K562 (cell line): Measurements from ENCODE around the gene DGCR2. TPM values are rescaled to one million over a fixed set of nuclear protein-coding genes. Genes with fewer than 3 reads are reported as not detected.

Source experiments
- HDGF ChIP-seq: fragments of 450-650 bp; IDR thresholded peaks from 2 replicates; pipeline ENCODE4 v1.6.1; 2016
- MYBL2 ChIP-seq, 2 experiments: fragments of 450-650 bp in 1 of 2; sonication (generic) in 1 of 2; formaldehyde crosslinking in 1 of 2; IDR thresholded peaks; 2 replicates each; pipeline versions ENCODE4 v1.6.1 to v1.8.1; 2017 to 2022; ENCODE audit warnings: borderline replicate concordance in 1 of 2, inconsistent platforms in 1 of 2, low read depth in 1 of 2, mild to moderate bottlenecking in 1 of 2, missing genetic modification reagents in 1 of 2, moderate library complexity in 1 of 2
- RB1 ChIP-seq: fragments of 450-650 bp; IDR thresholded peaks from 2 replicates; pipeline ENCODE4 v1.6.1; 2017; ENCODE audit warnings: low read depth, mild to moderate bottlenecking
- STAG1 ChIP-seq: sonication (generic); formaldehyde crosslinking; IDR thresholded peaks from 2 replicates; pipeline ENCODE4 v1.5.0; 2020; ENCODE audit warnings: missing genetic modification reagents, borderline replicate concordance
- ZNF133 ChIP-seq: fragments of 250-450 bp; sonication (Bioruptor Pico); IDR thresholded peaks from 2 replicates; pipeline ENCODE4 v1.4.0; 2020; ENCODE audit warnings: mild to moderate bottlenecking
- ZNF24 ChIP-seq: fragments of 450-650 bp; IDR thresholded peaks from 2 replicates; pipeline ENCODE4 v1.6.1; 2016
- ZNF282 ChIP-seq: sonication (generic); formaldehyde crosslinking; IDR thresholded peaks from 2 replicates; pipeline ENCODE4 v1.8.1; 2023; ENCODE audit warnings: missing genetic modification reagents
- polyA plus RNA-seq, 8 experiments: library from polyadenylated mRNA; depleted of rRNA in 4 of 8; stranded (reverse) in 5 of 8; unstranded in 3 of 8; fragments of >200 nt; fragmentation: Nextera tagmentation in 2 of 8; fragmentation: Illumina TruSeq in 1 of 8; extraction: Ambion mirVana in 2 of 8; extraction: Trizol in 1 of 8; gene quantifications; 2 replicates each; pipeline versions ENCODE4 v1.2.1 to v1.2.3, GENCODE V29; 2011 to 2014; ENCODE audit warnings: inconsistent platforms in 1 of 8, missing spikeins in 1 of 8
- total RNA-seq, 7 experiments: library from RNA; depleted of rRNA in 6 of 7; stranded (reverse); fragments of >200 nt in 6 of 7; fragmentation: Illumina TruSeq in 2 of 7; extraction: Trizol in 2 of 7; gene quantifications; 2 replicates each; pipeline versions ENCODE4 v1.2.1 to v1.2.3, GENCODE V29; 2011 to 2021; ENCODE audit warnings: low replicate concordance in 1 of 7
- TF ChIP-seq, protein P1 (sequence below): fragments of 450-650 bp; formaldehyde crosslinking; IDR thresholded peaks from 2 replicates; pipeline ENCODE4 v1.4.0; 2020; ENCODE audit warnings: mild to moderate bottlenecking
- TF ChIP-seq, protein P2 (sequence below), 2 experiments: fragments of 450-650 bp in 1 of 2; sonication (generic) in 1 of 2; formaldehyde crosslinking in 1 of 2; IDR thresholded peaks; 2 replicates each; pipeline versions ENCODE4 v1.7.1 to v1.9.0; 2016 to 2022; ENCODE audit warnings: inconsistent platforms in 1 of 2, mild to moderate bottlenecking in 1 of 2, missing genetic modification reagents in 1 of 2
- TF ChIP-seq, protein P3 (sequence below): fragments of 450-650 bp; IDR thresholded peaks from 2 replicates; pipeline ENCODE4 v1.6.1; 2016; ENCODE audit warnings: mild to moderate bottlenecking
- TF ChIP-seq, protein P4 (sequence below): fragments of 450-650 bp; formaldehyde crosslinking; IDR thresholded peaks from 2 replicates; pipeline ENCODE4 v1.4.0; 2020; ENCODE audit warnings: mild to moderate bottlenecking, moderate library complexity

The DGCR2 gene
- total and polyA plus RNA-seq, 9 of the 15 experiments (the other 6 are each of a cell fraction or from before 2014, with no cell fraction given): 0.69 to 101 (median 56.4) TPM

DNA sequence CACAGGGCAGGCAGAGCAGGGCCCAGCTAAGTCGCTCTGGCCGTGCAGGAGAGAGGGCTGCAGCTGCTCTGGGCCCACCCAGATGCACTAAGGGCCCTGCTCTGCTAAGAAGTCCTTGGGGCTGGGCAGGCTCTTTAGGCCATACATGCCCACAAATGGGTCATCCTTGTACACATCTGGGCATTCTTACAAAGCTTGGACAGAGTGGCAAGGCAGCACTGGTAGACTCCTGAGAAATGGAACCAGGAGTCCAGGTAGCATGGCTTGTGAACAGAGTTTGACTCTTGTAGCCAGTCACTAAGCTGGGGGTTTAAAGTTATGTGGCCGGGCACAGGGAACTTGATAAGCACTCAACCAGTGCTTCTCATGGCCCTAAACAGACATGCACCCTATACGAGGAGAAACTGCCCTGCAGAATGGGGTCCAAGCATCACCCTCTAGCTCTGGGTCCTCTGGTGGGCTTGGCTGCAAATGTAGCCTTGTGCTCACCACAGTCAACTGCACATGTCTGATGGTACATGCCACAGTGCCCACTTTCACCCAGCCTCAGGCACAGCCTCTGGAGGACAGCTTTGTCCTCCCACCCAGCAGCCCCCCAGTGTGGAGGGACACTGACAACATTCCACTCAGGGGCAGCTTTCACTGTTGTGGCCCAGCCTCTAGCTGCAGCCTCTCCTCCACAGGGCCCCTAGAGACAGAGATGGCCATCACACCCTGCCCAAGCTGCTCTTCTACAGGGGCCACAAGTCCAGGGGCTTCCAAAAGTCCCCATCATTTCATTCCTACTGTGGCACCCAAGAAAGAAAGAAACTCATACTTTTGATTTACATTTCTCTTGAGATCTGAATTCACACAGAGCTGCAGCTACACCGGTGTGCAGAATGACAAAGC is 75.2 kb downstream of the DGCR2 start (continued):
- TF ChIP-seq, protein P1, sequence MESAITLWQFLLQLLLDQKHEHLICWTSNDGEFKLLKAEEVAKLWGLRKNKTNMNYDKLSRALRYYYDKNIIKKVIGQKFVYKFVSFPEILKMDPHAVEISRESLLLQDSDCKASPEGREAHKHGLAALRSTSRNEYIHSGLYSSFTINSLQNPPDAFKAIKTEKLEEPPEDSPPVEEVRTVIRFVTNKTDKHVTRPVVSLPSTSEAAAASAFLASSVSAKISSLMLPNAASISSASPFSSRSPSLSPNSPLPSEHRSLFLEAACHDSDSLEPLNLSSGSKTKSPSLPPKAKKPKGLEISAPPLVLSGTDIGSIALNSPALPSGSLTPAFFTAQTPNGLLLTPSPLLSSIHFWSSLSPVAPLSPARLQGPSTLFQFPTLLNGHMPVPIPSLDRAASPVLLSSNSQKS: no peak
- TF ChIP-seq ZNF133 (CRISPR knock-in tag) (peak; percentile 74; the same call in 1 of the 2 replicates), HDGF (no peak), RB1 (0 out of 2 replicates have a peak, but pooled peaks have one; percentile 20), ZNF24 (no peak), MYBL2 (IDR thresholded peaks at IDR 0.05; ENCODE audit: low read depth) (no peak), MYBL2 (CRISPR knock-in tag; IDR thresholded peaks at IDR 0.05; ENCODE audit: borderline replicate concordance) (peak; percentile 47; the same call in 1 of the 2 replicates), STAG1 (CRISPR knock-in tag) (peak; percentile 36; the same call in 1 of the 2 replicates), ZNF282 (CRISPR knock-in tag) (0 out of 2 replicates have a peak, but pooled peaks have one; percentile 58)
- TF ChIP-seq, protein P2, sequence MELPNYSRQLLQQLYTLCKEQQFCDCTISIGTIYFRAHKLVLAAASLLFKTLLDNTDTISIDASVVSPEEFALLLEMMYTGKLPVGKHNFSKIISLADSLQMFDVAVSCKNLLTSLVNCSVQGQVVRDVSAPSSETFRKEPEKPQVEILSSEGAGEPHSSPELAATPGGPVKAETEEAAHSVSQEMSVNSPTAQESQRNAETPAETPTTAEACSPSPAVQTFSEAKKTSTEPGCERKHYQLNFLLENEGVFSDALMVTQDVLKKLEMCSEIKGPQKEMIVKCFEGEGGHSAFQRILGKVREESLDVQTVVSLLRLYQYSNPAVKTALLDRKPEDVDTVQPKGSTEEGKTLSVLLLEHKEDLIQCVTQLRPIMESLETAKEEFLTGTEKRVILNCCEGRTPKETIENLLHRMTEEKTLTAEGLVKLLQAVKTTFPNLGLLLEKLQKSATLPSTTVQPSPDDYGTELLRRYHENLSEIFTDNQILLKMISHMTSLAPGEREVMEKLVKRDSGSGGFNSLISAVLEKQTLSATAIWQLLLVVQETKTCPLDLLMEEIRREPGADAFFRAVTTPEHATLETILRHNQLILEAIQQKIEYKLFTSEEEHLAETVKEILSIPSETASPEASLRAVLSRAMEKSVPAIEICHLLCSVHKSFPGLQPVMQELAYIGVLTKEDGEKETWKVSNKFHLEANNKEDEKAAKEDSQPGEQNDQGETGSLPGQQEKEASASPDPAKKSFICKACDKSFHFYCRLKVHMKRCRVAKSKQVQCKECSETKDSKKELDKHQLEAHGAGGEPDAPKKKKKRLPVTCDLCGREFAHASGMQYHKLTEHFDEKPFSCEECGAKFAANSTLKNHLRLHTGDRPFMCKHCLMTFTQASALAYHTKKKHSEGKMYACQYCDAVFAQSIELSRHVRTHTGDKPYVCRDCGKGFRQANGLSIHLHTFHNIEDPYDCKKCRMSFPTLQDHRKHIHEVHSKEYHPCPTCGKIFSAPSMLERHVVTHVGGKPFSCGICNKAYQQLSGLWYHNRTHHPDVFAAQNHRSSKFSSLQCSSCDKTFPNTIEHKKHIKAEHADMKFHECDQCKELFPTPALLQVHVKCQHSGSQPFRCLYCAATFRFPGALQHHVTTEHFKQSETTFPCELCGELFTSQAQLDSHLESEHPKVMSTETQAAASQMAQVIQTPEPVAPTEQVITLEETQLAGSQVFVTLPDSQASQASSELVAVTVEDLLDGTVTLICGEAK (IDR thresholded peaks at IDR 0.05): no peak
- TF ChIP-seq, protein P2 (CRISPR knock-in tag; IDR thresholded peaks at IDR 0.05): 0 out of 2 replicates have a peak, but pooled peaks have one; percentile 8
- TF ChIP-seq, protein P3, sequence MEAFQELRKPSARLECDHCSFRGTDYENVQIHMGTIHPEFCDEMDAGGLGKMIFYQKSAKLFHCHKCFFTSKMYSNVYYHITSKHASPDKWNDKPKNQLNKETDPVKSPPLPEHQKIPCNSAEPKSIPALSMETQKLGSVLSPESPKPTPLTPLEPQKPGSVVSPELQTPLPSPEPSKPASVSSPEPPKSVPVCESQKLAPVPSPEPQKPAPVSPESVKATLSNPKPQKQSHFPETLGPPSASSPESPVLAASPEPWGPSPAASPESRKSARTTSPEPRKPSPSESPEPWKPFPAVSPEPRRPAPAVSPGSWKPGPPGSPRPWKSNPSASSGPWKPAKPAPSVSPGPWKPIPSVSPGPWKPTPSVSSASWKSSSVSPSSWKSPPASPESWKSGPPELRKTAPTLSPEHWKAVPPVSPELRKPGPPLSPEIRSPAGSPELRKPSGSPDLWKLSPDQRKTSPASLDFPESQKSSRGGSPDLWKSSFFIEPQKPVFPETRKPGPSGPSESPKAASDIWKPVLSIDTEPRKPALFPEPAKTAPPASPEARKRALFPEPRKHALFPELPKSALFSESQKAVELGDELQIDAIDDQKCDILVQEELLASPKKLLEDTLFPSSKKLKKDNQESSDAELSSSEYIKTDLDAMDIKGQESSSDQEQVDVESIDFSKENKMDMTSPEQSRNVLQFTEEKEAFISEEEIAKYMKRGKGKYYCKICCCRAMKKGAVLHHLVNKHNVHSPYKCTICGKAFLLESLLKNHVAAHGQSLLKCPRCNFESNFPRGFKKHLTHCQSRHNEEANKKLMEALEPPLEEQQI: no peak
- TF ChIP-seq, protein P4, sequence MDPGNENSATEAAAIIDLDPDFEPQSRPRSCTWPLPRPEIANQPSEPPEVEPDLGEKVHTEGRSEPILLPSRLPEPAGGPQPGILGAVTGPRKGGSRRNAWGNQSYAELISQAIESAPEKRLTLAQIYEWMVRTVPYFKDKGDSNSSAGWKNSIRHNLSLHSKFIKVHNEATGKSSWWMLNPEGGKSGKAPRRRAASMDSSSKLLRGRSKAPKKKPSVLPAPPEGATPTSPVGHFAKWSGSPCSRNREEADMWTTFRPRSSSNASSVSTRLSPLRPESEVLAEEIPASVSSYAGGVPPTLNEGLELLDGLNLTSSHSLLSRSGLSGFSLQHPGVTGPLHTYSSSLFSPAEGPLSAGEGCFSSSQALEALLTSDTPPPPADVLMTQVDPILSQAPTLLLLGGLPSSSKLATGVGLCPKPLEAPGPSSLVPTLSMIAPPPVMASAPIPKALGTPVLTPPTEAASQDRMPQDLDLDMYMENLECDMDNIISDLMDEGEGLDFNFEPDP (CRISPR knock-in tag): 0 out of 2 replicates have a peak, but pooled peaks have one; percentile 31
